ENCODE results near the gene CNPY1. TPM values are rescaled to one million over a fixed set of nuclear protein-coding genes. Genes with fewer than 3 reads are reported as not detected.

Gene CNPY1
- polyA plus RNA-seq, 3 donors = not detected

- no peak for DNase-seq (ENCODE audit: low read depth in 3 of 3, low spot score in 2 of 3)
Observed at GRCh38 chr7:155469311-155470185, 76.8 kb downstream of the CNPY1 start.

- no peak for DNase-seq (ENCODE audit: low read depth in 3 of 3, low spot score in 2 of 3)
Observed at GRCh38 chr7:155468785-155469148, 77.6 kb downstream of the CNPY1 start.

- DNase-seq (ENCODE audit: low read depth in 3 of 3, low spot score in 2 of 3) = no peak
Observed at GRCh38 chr7:155467846-155468784, 78.2 kb downstream of the CNPY1 start.

GRCh38 chr7:155466814-155467733, 79.3 kb downstream of the CNPY1 start:
- no peak for DNase-seq (ENCODE audit: low read depth in 3 of 3, low spot score in 2 of 3)

- DNase-seq (ENCODE audit: low read depth in 3 of 3, low spot score in 2 of 3) = no peak
Observed at GRCh38 chr7:155466142-155466813, 80.1 kb downstream of the CNPY1 start.

GRCh38 chr7:155465761-155466141, 80.6 kb downstream of the CNPY1 start:
- no peak for DNase-seq (ENCODE audit: low read depth in 3 of 3, low spot score in 2 of 3)

- no peak for DNase-seq (ENCODE audit: low read depth in 3 of 3, low spot score in 2 of 3)
Observed at GRCh38 chr7:155464948-155465739, 81.2 kb downstream of the CNPY1 start.

- no peak for DNase-seq (ENCODE audit: low read depth in 3 of 3, low spot score in 2 of 3)
Observed at GRCh38 chr7:155464183-155464582, 82.2 kb downstream of the CNPY1 start.

- no peak for DNase-seq (ENCODE audit: low read depth in 3 of 3, low spot score in 2 of 3)
Observed at GRCh38 chr7:155463114-155463811, 83.1 kb downstream of the CNPY1 start.

- DNase-seq (ENCODE audit: low read depth in 3 of 3, low spot score in 2 of 3) = no peak
Observed at GRCh38 chr7:155462163-155462735, 84.1 kb downstream of the CNPY1 start.

- no peak for DNase-seq (ENCODE audit: low read depth in 3 of 3, low spot score in 2 of 3)
Observed at GRCh38 chr7:155461631-155462030, 84.7 kb downstream of the CNPY1 start.

- no peak for DNase-seq (ENCODE audit: low read depth in 3 of 3, low spot score in 2 of 3)
Observed at GRCh38 chr7:155460926-155461613, 85.3 kb downstream of the CNPY1 start.

- no peak for DNase-seq (ENCODE audit: low read depth in 3 of 3, low spot score in 2 of 3)
Observed at GRCh38 chr7:155459700-155460461, 86.5 kb downstream of the CNPY1 start.

- DNase-seq (ENCODE audit: low read depth in 3 of 3, low spot score in 2 of 3) = no peak
Observed at GRCh38 chr7:155458878-155459699, 87.3 kb downstream of the CNPY1 start.

GRCh38 chr7:155458111-155458877, 88.1 kb downstream of the CNPY1 start, which contains the start of gene EN2:
Gene EN2 (plus strand): TSS chr7:155458129. CDS start chr7:155458378, 249 bp downstream.
- DNase-seq (ENCODE audit: low read depth in 3 of 3, low spot score in 2 of 3) = no peak

All from right renal cortex interstitium (tissue), 3 donors.